ENCODE data around the gene ZSCAN29.

GRCh38 chr15:43316016-43316970 lies 54.5 kb downstream of the ZSCAN29 start:
- TF ChIP-seq, protein P1, sequence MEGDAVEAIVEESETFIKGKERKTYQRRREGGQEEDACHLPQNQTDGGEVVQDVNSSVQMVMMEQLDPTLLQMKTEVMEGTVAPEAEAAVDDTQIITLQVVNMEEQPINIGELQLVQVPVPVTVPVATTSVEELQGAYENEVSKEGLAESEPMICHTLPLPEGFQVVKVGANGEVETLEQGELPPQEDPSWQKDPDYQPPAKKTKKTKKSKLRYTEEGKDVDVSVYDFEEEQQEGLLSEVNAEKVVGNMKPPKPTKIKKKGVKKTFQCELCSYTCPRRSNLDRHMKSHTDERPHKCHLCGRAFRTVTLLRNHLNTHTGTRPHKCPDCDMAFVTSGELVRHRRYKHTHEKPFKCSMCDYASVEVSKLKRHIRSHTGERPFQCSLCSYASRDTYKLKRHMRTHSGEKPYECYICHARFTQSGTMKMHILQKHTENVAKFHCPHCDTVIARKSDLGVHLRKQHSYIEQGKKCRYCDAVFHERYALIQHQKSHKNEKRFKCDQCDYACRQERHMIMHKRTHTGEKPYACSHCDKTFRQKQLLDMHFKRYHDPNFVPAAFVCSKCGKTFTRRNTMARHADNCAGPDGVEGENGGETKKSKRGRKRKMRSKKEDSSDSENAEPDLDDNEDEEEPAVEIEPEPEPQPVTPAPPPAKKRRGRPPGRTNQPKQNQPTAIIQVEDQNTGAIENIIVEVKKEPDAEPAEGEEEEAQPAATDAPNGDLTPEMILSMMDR (IDR thresholded peaks at IDR 0.05) = no peak
- TF ChIP-seq POLR2A (IDR thresholded peaks at IDR 0.05) = no peak
